ENCODE data around the gene G0S2. TPM values are rescaled to one million over a fixed set of nuclear protein-coding genes. Genes with fewer than 3 reads are reported as not detected.

The G0S2 gene
- total RNA-seq, 1 experiment from 2014 or later, result 0.35 TPM

DNA sequence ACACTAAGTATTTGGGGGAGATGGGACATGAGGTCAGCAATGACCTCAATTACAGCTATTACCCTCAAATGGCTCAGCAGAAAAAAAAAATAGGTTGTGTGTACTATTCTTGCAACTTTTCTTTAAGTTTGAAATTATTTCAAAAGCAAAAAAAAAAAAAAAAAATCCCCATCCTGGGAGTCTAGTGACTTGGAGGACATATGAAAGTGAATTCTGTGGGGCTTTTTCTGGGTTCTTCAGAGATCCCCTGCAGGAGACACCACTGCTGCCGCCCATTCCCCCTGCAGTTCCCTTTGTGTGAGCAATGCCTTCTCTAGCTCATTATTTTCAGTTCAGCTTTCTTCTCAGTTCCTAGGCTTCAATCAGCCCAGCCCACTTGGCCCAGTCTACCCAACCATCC is 46.1 kb downstream of the G0S2 start:
- H3K4me1 Mint-ChIP-seq, result no peaks in the 10 kb centered on the region
- Histone ChIP-seq H3K79me1 (ENCODE audit: insufficient read depth, low read depth, low read length, poor library complexity, severe bottlenecking) (no peaks in the 10 kb centered on the region), H3K27ac (ENCODE audit: insufficient read length, low read depth, low read length) (no peak overlapping the region), H3T11ph (ENCODE audit: low read length) (no peak overlapping the region), H3K14ac (ENCODE audit: insufficient read depth, low read length) (no peak overlapping the region), H3K9me3 (ENCODE audit: control insufficient read depth, low read depth, low read length) (no peaks in the 10 kb centered on the region), H4K91ac (ENCODE audit: insufficient read length, low read depth, low read length) (no peak overlapping the region), H4K8ac (replicated peaks; ENCODE audit: insufficient read length, low read depth, low read length) (no peak overlapping the region), H3K23ac (ENCODE audit: insufficient read length, low read depth, low read length) (no peak overlapping the region), H2BK15ac (ENCODE audit: low read depth, low read length) (no peak overlapping the region), H4K20me1 (ENCODE audit: control insufficient read depth, insufficient read depth, insufficient read length) (no peaks in the 10 kb centered on the region), H3K18ac (ENCODE audit: insufficient read length, low read depth, low read length) (no peak overlapping the region), H3K4me1 (ENCODE audit: insufficient read depth, low read length) (no peaks in the 10 kb centered on the region), H2BK12ac (ENCODE audit: insufficient read length, low read depth, low read length) (no peak overlapping the region), H4K5ac (ENCODE audit: insufficient read length, low read depth, low read length) (no peak overlapping the region), H2BK5ac (ENCODE audit: insufficient read length, low read length) (no peak overlapping the region), H3K23me2 (ENCODE audit: insufficient read length, low read depth, low read length, poor library complexity, severe bottlenecking) (no peaks in the 10 kb centered on the region), H3K4ac (ENCODE audit: low read depth, low read length) (no peak overlapping the region), H2BK20ac (ENCODE audit: low read depth, low read length, poor library complexity, severe bottlenecking) (no peak overlapping the region), H3K4me2 (ENCODE audit: insufficient read depth, insufficient read length, low read length) (no peak overlapping the region), H3K9ac (ENCODE audit: extremely low read depth, insufficient read length, low read length) (no peak overlapping the region), H2BK120ac (ENCODE audit: low read depth, low read length, poor library complexity, severe bottlenecking) (no peak overlapping the region), H3K56ac (ENCODE audit: insufficient read length, low read depth, low read length) (no peak overlapping the region), H2AK5ac (ENCODE audit: insufficient read length, low read length) (no peak overlapping the region), H3K27me3 (ENCODE audit: insufficient read depth, low read length) (no peaks in the 10 kb centered on the region), H2AFZ (ENCODE audit: low read length) (no peak overlapping the region), H3K79me2 (ENCODE audit: insufficient read depth, low read length) (no peaks in the 10 kb centered on the region)
- WGBS (ENCODE audit: extremely low coverage, insufficient read length, low lambda C conversion rate), result no CpG with 5 or more reads among the region's 1 CpG
- H3K27ac Mint-ChIP-seq, result no peak overlapping the region
- TF ChIP-seq, protein P1, sequence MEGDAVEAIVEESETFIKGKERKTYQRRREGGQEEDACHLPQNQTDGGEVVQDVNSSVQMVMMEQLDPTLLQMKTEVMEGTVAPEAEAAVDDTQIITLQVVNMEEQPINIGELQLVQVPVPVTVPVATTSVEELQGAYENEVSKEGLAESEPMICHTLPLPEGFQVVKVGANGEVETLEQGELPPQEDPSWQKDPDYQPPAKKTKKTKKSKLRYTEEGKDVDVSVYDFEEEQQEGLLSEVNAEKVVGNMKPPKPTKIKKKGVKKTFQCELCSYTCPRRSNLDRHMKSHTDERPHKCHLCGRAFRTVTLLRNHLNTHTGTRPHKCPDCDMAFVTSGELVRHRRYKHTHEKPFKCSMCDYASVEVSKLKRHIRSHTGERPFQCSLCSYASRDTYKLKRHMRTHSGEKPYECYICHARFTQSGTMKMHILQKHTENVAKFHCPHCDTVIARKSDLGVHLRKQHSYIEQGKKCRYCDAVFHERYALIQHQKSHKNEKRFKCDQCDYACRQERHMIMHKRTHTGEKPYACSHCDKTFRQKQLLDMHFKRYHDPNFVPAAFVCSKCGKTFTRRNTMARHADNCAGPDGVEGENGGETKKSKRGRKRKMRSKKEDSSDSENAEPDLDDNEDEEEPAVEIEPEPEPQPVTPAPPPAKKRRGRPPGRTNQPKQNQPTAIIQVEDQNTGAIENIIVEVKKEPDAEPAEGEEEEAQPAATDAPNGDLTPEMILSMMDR (conservative IDR thresholded peaks at IDR 0.05), result no peak
- H3K36me3 Mint-ChIP-seq (ENCODE audit: insufficient read depth in 1 of 3, low read depth in 3 of 3), result no peaks in the 10 kb centered on the region
- peaks cover 8% of the 10 kb centered on the region for H3K27me3 Mint-ChIP-seq (ENCODE audit: low read depth)
- no peak overlapping the region for H3K4me3 Mint-ChIP-seq
- H3K9me3 Mint-ChIP-seq, result no peaks in the 10 kb centered on the region
- DNase-seq, result no peak
